Lower leg skin (tissue), 4 donors: Measurements from ENCODE around the gene PCSK5. TPM values are rescaled to one million over a fixed set of nuclear protein-coding genes. Genes with fewer than 3 reads are reported as not detected.
A peak's percentile ranks its signal among the peaks of the same experiment; 100 is the strongest.

ENCODE experiments used
- DNase-seq, 2 donors: peaks; one replicate each; pipeline ENCODE4 v3.0.0-alpha.2; 2019; ENCODE audit warnings: low spot score in 2 of 2
- H3K4me3 ChIP-seq: fragments of 200-600 bp; sonication (generic); 2 replicates; pipeline ENCODE4 v1.5.1; 2017; ENCODE audit warnings: mild to moderate bottlenecking, low read depth; ENCODE audit not compliant: poor library complexity, severe bottlenecking
- POLR2A ChIP-seq, 2 donors: fragments of 450-650 bp; IDR thresholded peaks; one replicate each; pipeline ENCODE4 v1.6.1; 2016 to 2017; ENCODE audit warnings: antibody characterized with exemption in 2 of 2, mild to moderate bottlenecking in 1 of 2, moderate library complexity in 1 of 2
- WGBS, 2 donors: methylation state at CpG; one replicate each; pipeline ENCODE4 v1.1.5; 2018; 5-methylcytosine and 5-hydroxymethylcytosine counted together
- intact Hi-C: fragments of 100-400 bp; cut with DNase I; formaldehyde crosslinking; loops from one replicate; pipeline ENCODE4 v1.15.0; 2023; ENCODE audit warnings: low total_unique reads
- total RNA-seq, 4 donors: library from RNA; depleted of rRNA; stranded (reverse); fragments of >200 nt; gene quantifications; one replicate each; pipeline ENCODE4 v1.1.0, GENCODE V29; 2016
- TF ChIP-seq, protein P1 (sequence below), 3 donors: fragments of 450-650 bp; IDR thresholded peaks; one replicate each; pipeline ENCODE4 v1.5.1; 2016; ENCODE audit warnings: antibody characterized with exemption in 3 of 3, mild to moderate bottlenecking in 3 of 3, moderate library complexity in 2 of 3

PCSK5 gene
- total RNA-seq, 4 donors from 2014 or later = 6.4 to 10.8 (median 9.7) TPM

DNA sequence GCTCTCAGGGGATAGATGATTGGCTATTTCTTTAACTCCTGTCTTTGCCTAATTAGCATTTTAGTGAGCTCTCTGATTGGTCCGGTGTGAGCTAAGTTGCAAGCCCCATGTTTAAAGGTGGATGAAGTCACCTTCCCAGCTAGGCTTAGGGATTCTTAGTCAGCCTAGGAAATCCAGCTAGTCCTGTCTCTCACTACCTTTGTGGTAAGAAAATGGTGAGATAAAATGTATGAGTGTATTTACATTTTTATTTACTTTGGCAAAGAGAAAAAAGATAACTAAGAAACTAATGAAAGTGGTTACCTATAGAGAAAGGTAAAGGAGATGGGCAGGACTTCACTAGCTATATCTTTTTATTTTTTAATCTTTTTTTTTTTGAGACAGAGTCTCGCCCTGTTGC, 357.0 kb downstream of the PCSK5 start:
- H3K4me3 ChIP-seq = no peak overlapping the region
- intact Hi-C loops = no loop called here
- no peak for TF ChIP-seq POLR2A (IDR thresholded peaks at IDR 0.05)
- TF ChIP-seq, protein P1, sequence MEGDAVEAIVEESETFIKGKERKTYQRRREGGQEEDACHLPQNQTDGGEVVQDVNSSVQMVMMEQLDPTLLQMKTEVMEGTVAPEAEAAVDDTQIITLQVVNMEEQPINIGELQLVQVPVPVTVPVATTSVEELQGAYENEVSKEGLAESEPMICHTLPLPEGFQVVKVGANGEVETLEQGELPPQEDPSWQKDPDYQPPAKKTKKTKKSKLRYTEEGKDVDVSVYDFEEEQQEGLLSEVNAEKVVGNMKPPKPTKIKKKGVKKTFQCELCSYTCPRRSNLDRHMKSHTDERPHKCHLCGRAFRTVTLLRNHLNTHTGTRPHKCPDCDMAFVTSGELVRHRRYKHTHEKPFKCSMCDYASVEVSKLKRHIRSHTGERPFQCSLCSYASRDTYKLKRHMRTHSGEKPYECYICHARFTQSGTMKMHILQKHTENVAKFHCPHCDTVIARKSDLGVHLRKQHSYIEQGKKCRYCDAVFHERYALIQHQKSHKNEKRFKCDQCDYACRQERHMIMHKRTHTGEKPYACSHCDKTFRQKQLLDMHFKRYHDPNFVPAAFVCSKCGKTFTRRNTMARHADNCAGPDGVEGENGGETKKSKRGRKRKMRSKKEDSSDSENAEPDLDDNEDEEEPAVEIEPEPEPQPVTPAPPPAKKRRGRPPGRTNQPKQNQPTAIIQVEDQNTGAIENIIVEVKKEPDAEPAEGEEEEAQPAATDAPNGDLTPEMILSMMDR (IDR thresholded peaks at IDR 0.05) = no peak
- 83 to 94% methylated on average over 2 of the region's 2 CpGs for WGBS, 2 donors
- DNase-seq = no peak

GRCh38 chr9:76249309-76249708, 358.8 kb downstream of the PCSK5 start:
- no peak overlapping the region for H3K4me3 ChIP-seq
- intact Hi-C loops = no loop called here
- TF ChIP-seq, protein P1 (IDR thresholded peaks at IDR 0.05) = no peak
- TF ChIP-seq POLR2A (IDR thresholded peaks at IDR 0.05) = no peak
- DNase-seq = no peak

DNA sequence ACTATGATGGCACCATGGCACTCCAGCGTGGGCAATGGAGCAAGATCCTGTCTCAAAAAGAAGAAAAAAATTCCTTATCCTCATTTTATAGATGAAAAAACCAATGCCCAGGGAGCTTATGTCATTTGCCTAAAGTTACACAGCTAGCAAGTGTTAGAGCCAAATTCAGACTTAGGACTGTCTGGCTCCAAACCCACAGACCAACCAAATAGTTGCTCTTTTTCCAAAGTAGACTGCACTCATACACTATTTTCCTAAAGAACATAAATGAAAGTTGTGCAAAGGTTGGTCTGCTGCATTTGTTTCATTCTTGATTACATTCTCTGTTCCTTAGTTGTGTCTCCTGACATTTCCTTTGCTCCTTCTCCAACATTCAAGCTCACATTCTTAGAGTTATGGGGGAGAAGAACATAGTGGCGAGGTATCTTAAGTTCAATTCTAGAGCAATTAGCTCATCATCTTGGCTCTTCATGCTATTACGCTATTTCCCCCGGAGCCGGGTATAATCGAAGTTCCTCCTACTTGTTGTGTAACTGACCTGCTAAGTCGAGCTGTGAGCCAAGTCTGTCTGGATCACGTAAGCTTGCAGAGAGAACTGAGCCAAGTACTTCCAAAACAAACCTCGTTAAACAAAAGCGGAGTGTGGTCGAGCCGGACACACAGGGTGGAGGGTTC, 365.4 kb downstream of the PCSK5 start:
- DNase-seq = peak in 1 of 2 donors; percentile 67
- TF ChIP-seq, protein P1 (IDR thresholded peaks at IDR 0.05) = no peak
- no peak for TF ChIP-seq POLR2A (IDR thresholded peaks at IDR 0.05)
- no peak overlapping the region for H3K4me3 ChIP-seq
- intact Hi-C loops = no loop called here
- 24 to 32% methylated on average over 12 of the region's 12 CpGs for WGBS, 2 donors

GRCh38 chr9:76257311-76257710, 366.8 kb downstream of the PCSK5 start:
- 72 to 76% methylated on average over 7 of the region's 7 CpGs for WGBS, 2 donors
- intact Hi-C loops = no loop called here
- no peak for TF ChIP-seq POLR2A (IDR thresholded peaks at IDR 0.05)
- TF ChIP-seq, protein P1 (IDR thresholded peaks at IDR 0.05) = no peak
- DNase-seq = no peak
- no peak overlapping the region for H3K4me3 ChIP-seq

DNA sequence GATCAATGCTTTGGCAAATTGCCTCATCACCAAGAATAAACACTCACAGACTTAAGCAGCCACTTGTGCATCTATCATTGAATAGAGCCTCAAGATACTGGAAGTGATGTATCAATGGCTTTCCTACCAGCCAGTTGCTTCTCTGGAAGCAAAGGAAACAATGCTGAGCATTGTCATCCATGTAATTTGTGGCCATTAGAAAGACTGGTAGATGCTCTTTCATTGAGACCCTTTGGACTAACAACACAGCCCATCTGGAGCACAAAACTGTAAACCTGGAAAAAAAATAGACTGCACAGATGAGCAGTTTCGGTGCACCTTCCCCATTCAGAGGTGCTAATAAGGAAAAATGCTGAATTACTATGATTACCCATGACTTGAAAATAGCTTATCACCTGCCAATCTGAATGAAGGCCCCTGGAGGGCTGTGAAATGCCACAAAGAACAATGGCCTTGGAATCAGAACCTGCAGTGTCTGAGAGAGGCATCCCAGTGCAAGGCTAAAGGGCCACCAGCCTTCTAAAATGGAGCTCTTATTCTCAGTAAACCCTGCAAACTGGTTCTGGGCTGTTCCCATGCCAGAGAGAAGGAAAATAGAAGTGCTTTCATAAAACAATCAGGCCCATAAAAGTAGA, 376.3 kb downstream of the PCSK5 start:
- H3K4me3 ChIP-seq = no peak overlapping the region
- intact Hi-C loops = no loop called here
- WGBS, 2 donors = 96 to 100% methylated on average over 1 of the region's 1 CpG
- DNase-seq = no peak
- TF ChIP-seq, protein P1 (IDR thresholded peaks at IDR 0.05) = no peak
- TF ChIP-seq POLR2A (IDR thresholded peaks at IDR 0.05) = no peak
